Amniotic epithelial cell (primary cell): ENCODE data around the gene MECR.

Source experiments
- DNase-seq: peaks from one replicate; pipeline ENCODE4 v3.0.0-alpha.2; 2010; ENCODE audit warnings: low read depth

Gene MECR

GRCh38 chr1:29202053-29202452, 28.7 kb downstream of the MECR start:
- no peak for DNase-seq

- DNase-seq = no peak
These were observed 29.1 kb downstream of the MECR start for GRCh38 chr1:29201595-29202051.

- peak; percentile 60 for DNase-seq
These were observed 29.7 kb downstream of the MECR start for GRCh38 chr1:29200906-29201594.

DNA sequence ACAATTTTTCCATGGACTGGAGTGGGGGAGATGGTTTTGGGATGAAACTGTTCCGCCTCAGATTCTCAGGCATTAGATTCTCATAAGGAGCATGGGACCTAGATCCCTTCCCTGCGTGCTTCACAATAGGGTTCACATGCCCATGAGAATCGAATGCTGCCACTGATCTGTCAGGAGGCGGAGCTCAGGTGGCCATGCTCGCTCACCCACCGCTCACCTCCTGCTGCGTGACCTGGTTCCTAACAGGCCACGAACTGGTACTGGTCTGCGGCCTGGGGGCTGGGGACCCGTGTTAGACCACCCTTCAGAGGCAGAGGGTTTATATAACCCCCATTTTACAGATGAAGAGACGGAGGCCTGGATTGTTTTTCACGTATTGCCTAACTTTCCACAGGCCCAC, 32.7 kb downstream of the MECR start:
- DNase-seq = no peak

- DNase-seq = peak; percentile 71
These were observed 33.2 kb downstream of the MECR start for GRCh38 chr1:29197590-29197924.

GRCh38 chr1:29196863-29197589, 33.7 kb downstream of the MECR start:
- peak; percentile 89 for DNase-seq

DNA sequence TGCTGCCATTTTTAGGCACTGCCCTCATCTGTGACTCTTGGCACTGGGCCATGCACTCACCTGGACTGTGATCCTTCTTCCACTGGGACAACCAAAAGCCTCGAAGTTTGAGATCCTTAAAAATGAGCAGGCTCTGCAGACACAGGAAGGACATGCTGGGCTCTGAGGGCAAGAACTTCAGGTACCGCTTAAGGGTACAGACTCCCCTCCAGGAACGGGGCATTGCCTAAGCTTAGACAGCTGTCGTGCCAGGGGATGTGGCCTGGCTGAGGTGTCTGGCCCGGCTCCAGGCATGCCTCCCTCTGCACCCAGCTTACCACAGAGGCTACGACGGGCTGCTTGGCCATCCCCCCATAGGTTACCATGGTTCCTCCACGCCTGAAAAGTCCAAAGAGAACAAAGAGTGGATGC, 34.8 kb downstream of the MECR start:
- no peak for DNase-seq

DNA sequence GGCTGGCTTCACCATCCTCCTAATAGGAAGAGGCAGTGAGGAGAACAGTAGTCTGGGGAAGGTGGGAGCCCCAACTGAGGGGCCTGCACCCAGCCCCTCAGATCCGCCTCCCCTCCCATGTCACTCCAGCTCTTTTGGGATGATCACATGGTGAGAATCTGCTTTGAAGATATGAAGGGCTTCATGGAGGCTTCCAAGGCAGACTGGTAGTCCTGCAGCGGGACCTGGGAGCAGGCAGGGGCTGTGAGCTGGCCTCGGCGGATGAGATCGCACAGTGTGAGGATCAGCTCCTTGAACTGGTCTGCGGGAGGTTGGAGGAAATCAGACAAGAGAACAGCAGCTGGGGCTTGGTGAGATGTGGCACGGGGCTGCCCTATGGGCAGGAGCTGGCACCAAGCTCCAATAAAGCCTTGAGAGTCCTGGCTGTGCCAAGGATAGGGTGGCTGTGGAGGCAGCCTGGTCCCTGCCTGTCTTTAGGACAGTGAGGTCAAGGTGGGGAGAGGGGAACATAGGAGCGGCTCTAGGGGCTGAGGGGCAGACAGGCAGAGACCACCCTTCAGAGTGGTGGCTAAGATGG, 36.8 kb downstream of the MECR start:
- no peak for DNase-seq

- DNase-seq = no peak
These were observed 40.0 kb downstream of the MECR start for GRCh38 chr1:29190718-29191117.

- DNase-seq = no peak
These were observed 44.0 kb downstream of the MECR start for GRCh38 chr1:29186707-29187106.

DNA sequence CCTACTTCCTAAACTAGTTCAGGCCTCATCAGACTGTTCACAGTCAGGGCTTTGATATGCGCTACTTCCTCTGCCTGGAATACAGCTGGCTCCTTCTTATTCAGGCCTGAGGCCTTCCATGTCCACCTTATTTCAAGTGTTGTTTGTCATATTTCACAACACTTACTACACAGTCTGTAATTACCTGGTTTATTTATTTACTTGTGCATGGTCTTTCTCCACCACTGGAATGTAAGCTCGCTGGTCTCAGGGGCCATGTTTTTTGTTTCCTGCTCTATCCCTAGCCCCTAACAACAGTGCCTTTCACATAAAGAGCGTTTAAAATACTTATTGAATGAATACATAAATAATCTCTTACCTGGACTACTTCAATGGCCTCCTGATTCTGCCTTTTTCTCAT, 44.5 kb downstream of the MECR start:
- peak; percentile 55 for DNase-seq

- DNase-seq = no peak
These were observed 47.4 kb downstream of the MECR start for GRCh38 chr1:29183287-29183686.

DNA sequence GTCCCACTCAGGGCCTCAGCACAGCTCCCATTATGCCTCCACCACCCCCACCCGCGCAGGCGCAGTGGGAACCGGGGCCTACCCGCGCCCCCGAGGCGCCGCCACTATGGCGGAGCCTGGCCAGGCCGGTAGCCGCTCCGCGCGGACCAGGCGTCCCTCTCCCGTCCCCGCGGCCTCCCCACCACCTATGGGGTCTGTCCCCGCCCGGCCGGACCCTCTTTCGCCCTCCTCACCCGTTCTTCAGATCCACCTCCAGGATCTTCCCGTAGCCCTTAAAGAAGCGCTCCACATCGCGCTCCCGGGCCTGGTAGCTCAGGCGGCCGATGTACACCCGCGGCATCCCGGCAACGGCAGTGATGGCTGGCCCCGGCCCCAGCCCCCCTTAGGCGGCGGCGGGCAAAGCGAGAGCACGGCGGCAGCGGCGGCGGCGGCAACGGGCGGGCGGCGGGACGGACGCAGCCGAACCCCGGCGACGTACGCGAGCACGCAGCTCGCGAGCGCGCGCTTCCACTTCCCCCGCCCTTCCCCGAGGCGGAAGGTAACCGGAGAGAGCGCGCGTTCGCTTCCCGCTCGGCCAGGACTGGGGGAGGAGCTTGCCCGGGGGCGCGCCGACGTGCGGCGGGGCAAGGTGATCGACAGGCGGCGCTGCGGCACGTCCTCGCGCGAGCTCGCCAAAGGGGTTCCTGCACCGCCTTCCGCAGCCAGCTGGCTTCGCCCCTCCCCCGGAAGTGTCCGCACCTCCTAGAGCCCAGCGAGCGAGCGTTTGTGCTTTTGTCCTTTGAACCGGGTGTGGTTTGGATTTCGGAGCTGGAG, 49.1 kb downstream of the MECR start, which contains the start of gene SRSF4:
SRSF4 (minus strand) TSS at position 488 of the 813 bp plus-strand sequence; CDS start at position 340, 148 bp downstream.
- DNase-seq = peak; percentile 97

GRCh38 chr1:29180497-29181412, 50.0 kb downstream of the MECR start:
- DNase-seq = no peak

GRCh38 chr1:29179641-29180184, 51.0 kb downstream of the MECR start:
- peak; percentile 66 for DNase-seq

DNA sequence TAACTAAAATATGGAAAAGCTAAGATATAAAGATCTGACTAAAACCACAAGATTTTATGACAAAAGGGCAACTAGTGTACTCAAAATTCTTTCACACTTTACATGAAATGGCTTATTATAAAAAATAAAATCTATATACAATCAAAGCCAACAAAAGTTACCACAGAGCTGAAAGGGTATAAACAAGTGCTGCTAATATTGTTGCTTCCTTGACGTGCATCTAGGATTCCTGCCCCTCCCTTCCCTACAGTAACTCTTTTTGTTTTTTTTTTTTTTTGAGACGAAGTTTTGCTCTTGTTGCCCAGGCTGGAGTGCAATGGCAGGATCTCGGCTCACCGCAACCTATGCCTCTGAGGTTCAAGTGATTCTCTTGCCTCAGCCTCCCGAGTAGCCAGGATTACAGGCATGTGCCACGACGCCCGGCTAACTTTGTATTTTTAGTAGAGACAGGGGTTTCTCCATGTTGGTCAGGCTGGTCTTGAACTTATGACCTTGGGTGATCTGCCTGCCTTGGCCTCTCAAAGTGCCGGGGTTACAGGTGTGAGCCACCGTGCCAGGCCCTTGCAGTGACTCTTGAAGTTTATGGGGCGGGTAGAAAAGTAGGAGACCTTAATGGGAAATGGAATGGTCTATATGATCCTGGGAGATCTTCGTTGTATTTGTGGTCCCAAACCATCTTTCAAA, 53.6 kb downstream of the MECR start:
- no peak for DNase-seq

GRCh38 chr1:29176576-29176975, 54.2 kb downstream of the MECR start:
- peak; percentile 45 for DNase-seq

DNA sequence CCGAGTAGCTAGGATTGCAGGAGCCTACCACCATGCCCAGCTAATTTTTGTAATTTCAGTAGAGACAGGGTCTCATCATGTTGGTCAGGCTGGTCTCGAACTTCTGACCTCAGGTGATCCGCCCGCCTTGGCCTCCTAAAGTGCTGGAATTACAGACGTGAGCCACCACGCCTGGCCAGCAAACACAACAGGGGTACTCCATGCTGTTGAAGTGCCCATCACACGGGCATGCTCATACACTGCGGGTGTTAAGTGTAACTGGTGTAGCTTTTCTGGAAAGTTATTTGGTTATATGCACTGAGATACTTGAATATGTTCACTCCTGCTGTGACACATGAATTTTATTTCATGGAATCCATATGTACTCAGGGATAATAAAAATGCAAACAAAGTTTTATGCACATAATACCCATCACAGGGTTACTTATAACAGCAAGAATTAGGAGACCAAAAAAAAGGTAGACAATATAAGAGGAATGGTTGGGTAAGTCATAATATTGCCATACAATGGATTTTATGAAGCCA, 58.3 kb downstream of the MECR start:
- DNase-seq = no peak

- DNase-seq = no peak
These were observed 59.2 kb downstream of the MECR start for GRCh38 chr1:29171521-29171920.

- no peak for DNase-seq
These were observed 59.6 kb downstream of the MECR start for GRCh38 chr1:29171089-29171488.
